HepG2 (cell line): ENCODE data around the gene CPSF4. TPM values are rescaled to one million over a fixed set of nuclear protein-coding genes. Genes with fewer than 3 reads are reported as not detected.

Experiments
- HOXA5 ChIP-seq: sonication (generic); formaldehyde crosslinking; IDR thresholded peaks from 2 replicates; pipeline ENCODE4 v1.4.0; 2020; ENCODE audit warnings: missing genetic modification reagents
- MTA1 ChIP-seq: sonication (generic); formaldehyde crosslinking; IDR thresholded peaks from 2 replicates; pipeline ENCODE4 v1.4.0; 2020; ENCODE audit warnings: missing genetic modification reagents, mild to moderate bottlenecking, borderline replicate concordance
- MXI1 ChIP-seq: IDR thresholded peaks from 3 replicates; pipeline ENCODE4 v1.6.1; 2012; ENCODE audit warnings: low read depth, low read length, inconsistent platforms, borderline replicate concordance
- NFRKB ChIP-seq: fragments of 450-650 bp; IDR thresholded peaks from 2 replicates; pipeline ENCODE4 v1.6.1; 2017
- NR2F6 ChIP-seq, 2 experiments: IDR thresholded peaks; 2 replicates each; pipeline ENCODE4 v1.6.1; 2016; ENCODE audit warnings: antibody characterized with exemption in 1 of 2, mild to moderate bottlenecking in 1 of 2
- RAD51 ChIP-seq: fragments of 450-650 bp; IDR thresholded peaks from 2 replicates; pipeline ENCODE4 v1.6.1; 2016; ENCODE audit warnings: borderline replicate concordance
- SOX5 ChIP-seq: IDR thresholded peaks from 2 replicates; pipeline ENCODE4 v1.6.1; 2016; ENCODE audit warnings: borderline replicate concordance
- SOX6 ChIP-seq, 2 experiments: fragments of 450-650 bp in 1 of 2; sonication (generic) in 1 of 2; formaldehyde crosslinking in 1 of 2; IDR thresholded peaks; 2 replicates each; pipeline versions ENCODE4 v1.4.0 to v1.6.1; 2017 to 2020; ENCODE audit warnings: antibody characterized with exemption in 1 of 2, mild to moderate bottlenecking in 1 of 2, missing genetic modification reagents in 1 of 2
- TBX3 ChIP-seq: fragments of 450-650 bp; IDR thresholded peaks from 2 replicates; pipeline ENCODE4 v1.6.1; 2017; ENCODE audit warnings: antibody characterized with exemption, mild to moderate bottlenecking, inconsistent platforms, borderline replicate concordance
- TCF7 ChIP-seq: sonication (generic); IDR thresholded peaks from 2 replicates; pipeline ENCODE4 v1.6.1; 2016; ENCODE audit warnings: antibody characterized with exemption, low read depth
- TRIM24 ChIP-seq: sonication (generic); formaldehyde crosslinking; IDR thresholded peaks from 2 replicates; pipeline ENCODE4 v1.8.0; 2022; ENCODE audit warnings: mild to moderate bottlenecking, missing genetic modification reagents
- WIZ ChIP-seq: sonication (generic); formaldehyde crosslinking; IDR thresholded peaks from 2 replicates; pipeline ENCODE4 v1.5.1; 2020; ENCODE audit warnings: mild to moderate bottlenecking, missing genetic modification reagents
- ZBTB38 ChIP-seq: sonication (generic); formaldehyde crosslinking; IDR thresholded peaks from 2 replicates; pipeline ENCODE4 v1.5.1; 2020; ENCODE audit warnings: mild to moderate bottlenecking, missing genetic modification reagents
- polyA plus RNA-seq, 8 experiments: library from polyadenylated mRNA; depleted of rRNA in 3 of 8; stranded (reverse) in 7 of 8; unstranded in 1 of 8; fragments of >200 nt; fragmentation: Illumina TruSeq in 4 of 8; extraction: Trizol in 4 of 8; gene quantifications; 2 replicates each; pipeline versions ENCODE4 v1.2.1 to v1.2.3, GENCODE V29; 2011 to 2016; ENCODE audit warnings: low read depth in 4 of 8, missing spikeins in 1 of 8, mixed read lengths in 1 of 8; ENCODE audit not compliant: insufficient read depth in 1 of 8
- total RNA-seq, 5 experiments: library from RNA; depleted of rRNA; stranded (reverse); fragments of >200 nt; fragmentation: Illumina TruSeq; extraction: Trizol; gene quantifications; 2 replicates each; pipeline ENCODE4 v1.2.3, GENCODE V29; 2016; ENCODE audit warnings: low read depth in 1 of 5
- TF ChIP-seq, protein P1 (sequence below): sonication (generic); formaldehyde crosslinking; IDR thresholded peaks from 2 replicates; pipeline ENCODE4 v1.5.0; 2020; ENCODE audit warnings: mild to moderate bottlenecking, missing genetic modification reagents, moderate library complexity

Gene CPSF4
- total and polyA plus RNA-seq, 2 of the 13 experiments (the other 11 are each of a cell fraction or from before 2014, with no cell fraction given) = 34.1 to 49.6 TPM

DNA sequence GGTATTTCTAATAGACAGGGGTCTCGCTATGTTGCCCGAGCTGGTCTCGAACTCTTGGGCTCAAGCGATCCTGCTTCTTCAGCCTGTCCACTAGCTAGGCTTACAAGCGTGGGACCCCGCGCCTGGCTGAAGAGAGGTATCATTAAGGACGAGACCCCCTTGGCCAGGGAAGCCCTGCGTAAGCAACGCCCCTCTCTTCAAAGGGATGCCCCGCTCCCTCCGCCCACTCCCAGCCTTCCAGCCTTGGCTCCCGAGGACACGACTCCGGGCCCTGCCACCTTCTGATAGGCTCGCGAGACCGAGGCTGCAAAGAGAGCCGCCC, 65.5 kb downstream of the CPSF4 start (continued):
- TF ChIP-seq NFRKB (no peak), TCF7 (peak; percentile 50; the same call in 1 of the 2 replicates), HOXA5 (CRISPR knock-in tag) (0 out of 2 replicates have a peak, but pooled peaks have one; percentile 21), RAD51 (no peak), MTA1 (CRISPR knock-in tag) (0 out of 2 replicates have a peak, but pooled peaks have one; percentile 18), ZBTB38 (CRISPR knock-in tag) (peak; percentile 52), NR2F6 (IDR thresholded peaks at IDR 0.05) (no peak), NR2F6 (CRISPR knock-in tag; IDR thresholded peaks at IDR 0.05) (peak; percentile 7; the same call in 1 of the 2 replicates), TBX3 (peak; percentile 73; the same call in 1 of the 2 replicates), SOX6 (IDR thresholded peaks at IDR 0.05) (no peak), SOX6 (CRISPR knock-in tag; IDR thresholded peaks at IDR 0.05) (peak; percentile 32; the same call in 1 of the 2 replicates), WIZ (CRISPR knock-in tag) (0 out of 2 replicates have a peak, but pooled peaks have one; percentile 2), TRIM24 (CRISPR knock-in tag) (no peak), MXI1 (peak; percentile 47; the same call in 1 of the 3 replicates), SOX5 (CRISPR knock-in tag) (no peak)
- TF ChIP-seq, protein P1, sequence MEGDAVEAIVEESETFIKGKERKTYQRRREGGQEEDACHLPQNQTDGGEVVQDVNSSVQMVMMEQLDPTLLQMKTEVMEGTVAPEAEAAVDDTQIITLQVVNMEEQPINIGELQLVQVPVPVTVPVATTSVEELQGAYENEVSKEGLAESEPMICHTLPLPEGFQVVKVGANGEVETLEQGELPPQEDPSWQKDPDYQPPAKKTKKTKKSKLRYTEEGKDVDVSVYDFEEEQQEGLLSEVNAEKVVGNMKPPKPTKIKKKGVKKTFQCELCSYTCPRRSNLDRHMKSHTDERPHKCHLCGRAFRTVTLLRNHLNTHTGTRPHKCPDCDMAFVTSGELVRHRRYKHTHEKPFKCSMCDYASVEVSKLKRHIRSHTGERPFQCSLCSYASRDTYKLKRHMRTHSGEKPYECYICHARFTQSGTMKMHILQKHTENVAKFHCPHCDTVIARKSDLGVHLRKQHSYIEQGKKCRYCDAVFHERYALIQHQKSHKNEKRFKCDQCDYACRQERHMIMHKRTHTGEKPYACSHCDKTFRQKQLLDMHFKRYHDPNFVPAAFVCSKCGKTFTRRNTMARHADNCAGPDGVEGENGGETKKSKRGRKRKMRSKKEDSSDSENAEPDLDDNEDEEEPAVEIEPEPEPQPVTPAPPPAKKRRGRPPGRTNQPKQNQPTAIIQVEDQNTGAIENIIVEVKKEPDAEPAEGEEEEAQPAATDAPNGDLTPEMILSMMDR (CRISPR knock-in tag) = 0 out of 2 replicates have a peak, but pooled peaks have one; percentile 13
